DMS 273 treated with DMSO at 0.1 percent for 48 hours (cell line): Measurements from ENCODE around the gene PANX2.

ENCODE experiments used
- DNase-seq: peaks from one replicate; lab custom pipeline; 2025; lab: John Stamatoyannopoulos, UW

PANX2 gene

DNA sequence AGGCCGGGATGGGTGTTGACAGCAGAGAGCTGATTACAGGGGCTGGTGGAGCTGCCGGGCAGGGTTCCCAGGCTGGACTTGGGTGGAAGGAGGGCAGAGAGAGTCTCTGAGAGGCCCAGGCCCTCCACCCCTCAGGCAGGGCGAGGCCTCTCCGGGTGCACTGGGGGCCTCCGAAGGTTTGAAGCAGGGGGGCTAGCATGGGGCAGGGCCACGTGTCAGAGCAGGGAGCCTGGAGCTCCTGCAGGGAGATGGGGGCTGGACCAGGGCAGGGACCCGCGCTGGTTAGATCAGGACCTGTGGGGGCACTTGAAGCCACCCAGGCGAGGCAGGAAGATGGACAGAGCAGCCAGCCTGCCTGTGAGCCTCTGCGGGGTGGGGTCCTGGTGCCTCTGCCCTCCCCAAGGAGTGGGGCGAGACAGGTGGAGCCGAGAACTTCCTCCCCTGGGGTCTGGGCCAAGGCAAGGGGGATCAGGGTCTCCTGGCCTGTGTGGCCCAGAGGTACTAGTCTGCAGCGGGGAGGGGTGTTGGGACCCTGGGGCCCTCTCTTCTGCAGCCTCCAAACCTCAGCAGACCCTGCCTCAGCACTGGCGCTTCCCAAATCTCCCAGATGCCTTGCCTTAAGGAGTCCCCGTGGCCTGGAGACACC lies 911 bp downstream of the PANX2 start:
- DNase-seq, result no peak

GRCh38 chr22:50171965-50172421 lies 1.5 kb downstream of the PANX2 start:
- DNase-seq, result no peak

DNA sequence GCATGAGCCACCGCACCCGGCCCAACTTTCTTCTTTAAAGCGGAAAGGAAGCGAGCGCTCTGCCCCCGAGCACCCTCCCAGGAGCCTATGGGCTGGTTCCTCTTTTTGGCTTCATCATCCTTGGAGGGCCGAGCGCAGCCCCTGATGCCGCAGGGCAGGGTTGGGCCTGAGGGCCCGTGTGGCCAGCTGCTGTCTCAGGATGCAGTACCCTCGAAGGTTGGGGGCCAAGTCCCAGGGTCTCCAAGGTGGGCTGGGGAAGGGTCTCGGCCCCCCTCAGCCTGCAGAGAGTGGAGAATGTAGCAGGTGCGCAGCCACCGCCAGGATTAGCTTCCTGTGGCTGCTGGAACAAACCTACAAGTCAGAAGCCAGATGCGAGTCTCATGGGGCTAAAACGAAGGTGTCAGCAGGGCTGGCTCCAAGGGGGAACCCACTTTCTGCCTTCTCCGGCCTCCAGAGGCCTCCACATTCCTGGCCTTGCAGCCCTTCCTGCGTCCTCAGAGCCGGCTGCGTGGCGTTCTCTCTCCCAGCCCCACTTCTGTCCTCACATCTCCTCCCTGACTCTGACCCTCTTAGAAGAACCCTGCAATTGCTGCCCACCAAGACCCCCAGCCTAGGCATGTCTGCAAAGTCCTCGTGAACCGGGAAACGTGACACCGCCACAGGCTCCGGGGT lies 2.9 kb downstream of the PANX2 start:
- DNase-seq, result no peak

GRCh38 chr22:50173983-50174355 lies 3.4 kb downstream of the PANX2 start:
- no peak for DNase-seq

DNA sequence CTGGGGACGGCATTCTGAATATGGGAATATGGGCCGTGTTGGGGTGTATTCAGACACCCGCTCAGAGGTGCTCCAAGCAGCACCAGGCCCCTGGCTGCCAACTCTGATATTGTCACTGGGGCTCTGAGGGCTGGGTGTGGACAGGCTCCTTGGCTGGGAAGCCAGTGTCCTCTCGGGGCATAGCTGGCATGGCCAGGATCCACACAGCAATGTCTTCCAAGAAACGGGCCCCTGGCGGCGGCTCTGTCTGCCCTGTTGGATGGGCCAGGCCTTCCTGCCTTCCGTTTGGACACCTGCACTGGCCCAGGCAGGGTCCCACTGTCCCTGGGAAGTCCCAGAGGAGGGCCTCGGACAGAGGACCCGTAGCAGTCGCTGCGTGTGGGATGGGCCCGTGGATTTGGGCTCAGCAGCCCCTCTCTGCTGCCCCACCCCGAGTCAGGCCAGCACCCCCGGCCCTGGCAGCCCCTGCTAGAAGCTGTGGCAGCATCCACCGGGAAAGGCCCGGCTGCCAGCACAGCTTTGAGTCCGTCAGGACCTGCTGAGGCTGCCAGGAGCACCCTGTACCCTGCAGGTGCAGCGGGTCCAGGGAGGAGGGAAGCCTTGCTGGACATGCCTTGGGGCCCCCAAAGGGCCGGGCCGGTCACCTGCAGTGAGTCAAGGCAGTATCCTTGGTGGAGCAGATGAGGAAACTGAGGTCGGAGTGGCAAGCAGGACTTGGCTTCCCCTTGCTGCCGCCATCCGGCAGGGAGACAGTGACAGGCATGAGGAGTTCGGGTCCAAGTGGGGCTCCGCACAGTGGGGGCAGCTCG lies 4.1 kb downstream of the PANX2 start:
- DNase-seq, result no peak

GRCh38 chr22:50175191-50175461 lies 4.6 kb downstream of the PANX2 start:
- DNase-seq, result no peak

- DNase-seq, result no peak
Measured at GRCh38 chr22:50175921-50176849, 5.7 kb downstream of the PANX2 start.

GRCh38 chr22:50176850-50177536 lies 6.5 kb downstream of the PANX2 start:
- no peak for DNase-seq

- no peak for DNase-seq
Measured at GRCh38 chr22:50177537-50178470, 7.3 kb downstream of the PANX2 start.

GRCh38 chr22:50178471-50178864 lies 7.9 kb downstream of the PANX2 start:
- DNase-seq, result no peak

GRCh38 chr22:50178871-50179869 lies 8.6 kb downstream of the PANX2 start:
- no peak for DNase-seq

- no peak for DNase-seq
Measured at GRCh38 chr22:50179937-50180726, 9.6 kb downstream of the PANX2 start.

- DNase-seq, result no peak
Measured at GRCh38 chr22:50180727-50181521, 10.4 kb downstream of the PANX2 start.

DNA sequence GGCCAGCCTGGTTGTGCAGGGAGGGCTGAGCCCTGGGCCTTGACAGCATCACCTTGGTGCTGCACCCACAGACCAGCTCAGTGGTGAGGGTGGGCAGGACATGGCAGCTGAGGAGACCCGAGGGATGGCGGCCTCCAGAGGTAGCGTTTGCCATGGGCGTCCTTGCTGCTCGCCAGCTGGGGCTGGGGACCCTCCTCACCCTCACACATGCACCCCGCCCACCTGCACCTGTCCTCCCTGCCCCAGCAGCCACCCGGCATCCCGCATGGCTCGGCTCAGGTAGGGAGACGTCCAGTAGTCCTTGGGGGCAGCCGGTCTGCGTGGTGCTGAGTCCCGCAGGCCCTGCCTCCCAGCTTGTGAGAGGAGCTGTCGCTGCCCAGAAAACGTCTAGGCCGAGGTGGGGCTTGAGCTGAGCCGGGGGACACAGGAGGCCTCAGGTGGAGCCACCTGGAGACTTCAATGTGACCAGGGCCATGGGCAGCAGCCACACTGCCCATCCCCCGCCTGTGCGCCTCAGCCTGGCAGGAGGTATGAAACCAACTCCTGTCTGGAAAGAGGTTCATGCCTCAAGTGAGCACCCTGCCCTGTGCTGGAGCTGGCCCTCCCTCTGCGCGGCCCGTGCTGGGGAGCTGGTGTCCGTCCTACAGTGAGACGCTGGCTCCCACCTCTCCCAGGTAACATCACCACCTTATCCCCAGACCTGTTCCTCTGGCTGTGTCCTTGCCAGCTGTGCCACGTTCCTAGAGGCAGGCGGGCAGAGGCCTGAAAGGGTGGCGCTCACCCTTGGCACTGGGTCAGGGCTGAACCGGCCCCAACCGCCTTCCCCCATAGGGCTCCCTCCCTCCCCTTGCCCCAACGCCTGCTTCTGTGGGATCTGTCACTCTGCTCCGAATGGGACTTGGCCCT lies 11.9 kb downstream of the PANX2 start:
- no peak for DNase-seq

GRCh38 chr22:50183141-50183971 lies 12.8 kb downstream of the PANX2 start:
- DNase-seq, result no peak
